ENCODE data around the gene MLANA. TPM values are rescaled to one million over a fixed set of nuclear protein-coding genes. Genes with fewer than 3 reads are reported as not detected.

Gene MLANA
- total and polyA plus RNA-seq, 4 experiments from 2014 or later, result 0.59 TPM; not detected in 3

- no peaks in the 10 kb centered on the region for H3K27me3 Mint-ChIP-seq
- H3K36me3 ChIP-seq (ENCODE audit: insufficient read depth, low read length), result no peaks in the 10 kb centered on the region
- no peaks in the 10 kb centered on the region for H3K9me3 ChIP-seq (ENCODE audit: control insufficient read depth in 1 of 2, low read length in 2 of 2)
- peak overlapping the region in 2 of 7 donors; percentile 5 to 96 for H3K27ac Mint-ChIP-seq
- H3K4me1 ChIP-seq (ENCODE audit: insufficient read depth, low read length), result peaks cover 59% of the 10 kb centered on the region
- peak overlapping the region in 1 of 8 donors; percentile 26 for H3K4me3 Mint-ChIP-seq
- DNase-seq, result no peak
- H3K27me3 ChIP-seq (ENCODE audit: insufficient read depth, low read length), result no peaks in the 10 kb centered on the region
- H3K4me1 Mint-ChIP-seq, result peaks cover 51 to 83% (median 67%) of the 10 kb centered on the region in 4 donors
- H3K4me3 ChIP-seq (ENCODE audit: low read length in 2 of 2), result no peak overlapping the region
- CTCF ChIA-PET (ENCODE audit: partially characterized antibody), result interaction anchor here (2.0 kb wide), 1 partner anchor 13 kb away, joined by 9 read pairs; the partner anchor contains the start of gene ERMP1
- H3K9me3 Mint-ChIP-seq, result no peaks in the 10 kb centered on the region
- POLR2A ChIA-PET (ENCODE audit: partially characterized antibody), result no interaction called here
- no peaks in the 10 kb centered on the region for H3K36me3 Mint-ChIP-seq
- no peak overlapping the region for H3K27ac ChIP-seq (ENCODE audit: low read depth, low read length)
- intact Hi-C loops (cut with micrococcal nuclease), result no loop called here
These were observed 44.2 kb upstream of the MLANA start for GRCh38 chr9:5846501-5846921.

GRCh38 chr9:5848372-5848882, 42.3 kb upstream of the MLANA start:
- CTCF ChIA-PET (ENCODE audit: partially characterized antibody), result interaction anchor here (1.8 kb wide), 1 partner anchor 16 kb away, joined by 6 read pairs; the partner anchor contains the start of gene ERMP1

GRCh38 chr9:5850724-5851122, 40.0 kb upstream of the MLANA start:
- H3K27me3 ChIP-seq (ENCODE audit: insufficient read depth, low read length), result no peaks in the 10 kb centered on the region
- H3K27ac ChIP-seq (ENCODE audit: low read depth, low read length), result no peak overlapping the region
- Mint-ChIP-seq H3K4me1 (peaks cover 27 to 67% (median 45%) of the 10 kb centered on the region in 4 donors), H3K9me3 (peaks cover 0 to 7% (median 3%) of the 10 kb centered on the region in 8 donors), H3K27me3 (no peaks in the 10 kb centered on the region), H3K4me3 (no peak overlapping the region), H3K36me3 (peaks cover 0 to 6% of the 10 kb centered on the region in 2 donors), H3K27ac (peak overlapping the region in 6 of 7 donors; percentile 1 to 88 (median 32))
- POLR2A ChIA-PET (ENCODE audit: partially characterized antibody), result interaction anchor here (0.6 to 2.6 kb wide), 4 partner anchors 9 to 157 kb away, joined by 3 to 14 read pairs (median 8); partner anchors contain the start of gene ERMP1
- intact Hi-C loops (cut with micrococcal nuclease), result loop anchor here (1.0 kb wide), 1 partner anchor 9 kb away; no protein-coding TSS in a partner anchor
- CTCF ChIA-PET (ENCODE audit: partially characterized antibody), result interaction anchor here (1.1 to 3.6 kb wide), 3 partner anchors 17 to 52 kb away, joined by 3 to 21 read pairs (median 9); partner anchors contain the start of gene ERMP1
- no peak for DNase-seq
- H3K9me3 ChIP-seq (ENCODE audit: control insufficient read depth in 1 of 2, low read length in 2 of 2), result no peaks in the 10 kb centered on the region
- H3K4me3 ChIP-seq (ENCODE audit: low read length in 2 of 2), result no peak overlapping the region
- peaks cover 34% of the 10 kb centered on the region for H3K4me1 ChIP-seq (ENCODE audit: insufficient read depth, low read length)
- no peaks in the 10 kb centered on the region for H3K36me3 ChIP-seq (ENCODE audit: insufficient read depth, low read length)

More at GRCh38 chr9:5848372-5848882, 42.3 kb upstream of the MLANA start:
- intact Hi-C loops (cut with micrococcal nuclease), result no loop called here
- H3K27me3 ChIP-seq (ENCODE audit: insufficient read depth, low read length), result no peaks in the 10 kb centered on the region
- POLR2A ChIA-PET (ENCODE audit: partially characterized antibody), result interaction anchor here (1.8 kb wide), 1 partner anchor 16 kb away, joined by 5 read pairs; the partner anchor contains the start of gene ERMP1
- H3K9me3 ChIP-seq (ENCODE audit: control insufficient read depth in 1 of 2, low read length in 2 of 2), result no peaks in the 10 kb centered on the region
- no peaks in the 10 kb centered on the region for H3K36me3 Mint-ChIP-seq
- H3K27ac ChIP-seq (ENCODE audit: low read depth, low read length), result no peak overlapping the region
- peaks cover 57% of the 10 kb centered on the region for H3K4me1 ChIP-seq (ENCODE audit: insufficient read depth, low read length)
- no peak overlapping the region for H3K4me3 Mint-ChIP-seq
- peak overlapping the region in 4 of 7 donors; percentile 20 to 49 (median 32) for H3K27ac Mint-ChIP-seq
- peaks cover 0 to under 1% (median 0%) of the 10 kb centered on the region in 8 donors for H3K9me3 Mint-ChIP-seq
- DNase-seq, result no peak
- H3K4me1 Mint-ChIP-seq, result peaks cover 45 to 82% (median 65%) of the 10 kb centered on the region in 4 donors
- H3K27me3 Mint-ChIP-seq, result no peaks in the 10 kb centered on the region
- no peak overlapping the region for H3K4me3 ChIP-seq (ENCODE audit: low read length in 2 of 2)
- H3K36me3 ChIP-seq (ENCODE audit: insufficient read depth, low read length), result no peaks in the 10 kb centered on the region

GRCh38 chr9:5851445-5851844, 39.2 kb upstream of the MLANA start:
- H3K27ac Mint-ChIP-seq, result peak overlapping the region; percentile 8 to 88 (median 51)
- Histone ChIP-seq H3K4me3 (ENCODE audit: low read length in 2 of 2) (no peak overlapping the region), H3K27me3 (ENCODE audit: insufficient read depth, low read length) (no peaks in the 10 kb centered on the region), H3K4me1 (ENCODE audit: insufficient read depth, low read length) (peaks cover 28% of the 10 kb centered on the region), H3K9me3 (ENCODE audit: control insufficient read depth in 1 of 2, low read length in 2 of 2) (no peaks in the 10 kb centered on the region), H3K27ac (ENCODE audit: low read depth, low read length) (no peak overlapping the region), H3K36me3 (ENCODE audit: insufficient read depth, low read length) (no peaks in the 10 kb centered on the region)
- H3K4me1 Mint-ChIP-seq, result peaks cover 24 to 60% (median 39%) of the 10 kb centered on the region in 4 donors
- no peaks in the 10 kb centered on the region for H3K27me3 Mint-ChIP-seq
- CTCF ChIA-PET (ENCODE audit: partially characterized antibody), result interaction anchor here (1.1 to 3.6 kb wide), 5 partner anchors 14 to 203 kb away, joined by 3 to 21 read pairs (median 4); partner anchors contain the start of gene ERMP1
- intact Hi-C loops (cut with micrococcal nuclease), result loop anchor here (1.0 kb wide), 1 partner anchor 10 kb away; no protein-coding TSS in a partner anchor
- H3K4me3 Mint-ChIP-seq, result peak overlapping the region in 5 of 8 donors; percentile 5 to 39 (median 16)
- peaks cover 0 to 7% (median 3%) of the 10 kb centered on the region in 8 donors for H3K9me3 Mint-ChIP-seq
- no peak for DNase-seq
- POLR2A ChIA-PET (ENCODE audit: partially characterized antibody), result interaction anchor here (1.0 to 2.6 kb wide), 4 partner anchors 10 to 156 kb away, joined by 3 to 14 read pairs (median 8); partner anchors contain the start of gene ERMP1
- H3K36me3 Mint-ChIP-seq, result peaks cover 4 to 11% of the 10 kb centered on the region in 2 donors

- DNase-seq, result no peak
- H3K36me3 Mint-ChIP-seq, result peaks cover 7 to 14% of the 10 kb centered on the region in 2 donors
- Histone ChIP-seq H3K9me3 (ENCODE audit: control insufficient read depth in 1 of 2, low read length in 2 of 2) (no peaks in the 10 kb centered on the region), H3K27me3 (ENCODE audit: insufficient read depth, low read length) (no peaks in the 10 kb centered on the region), H3K4me1 (ENCODE audit: insufficient read depth, low read length) (peaks cover 28% of the 10 kb centered on the region), H3K4me3 (ENCODE audit: low read length in 2 of 2) (no peak overlapping the region), H3K27ac (ENCODE audit: low read depth, low read length) (no peak overlapping the region), H3K36me3 (ENCODE audit: insufficient read depth, low read length) (no peaks in the 10 kb centered on the region)
- H3K27me3 Mint-ChIP-seq, result no peaks in the 10 kb centered on the region
- H3K9me3 Mint-ChIP-seq, result peaks cover 0 to 7% (median 3%) of the 10 kb centered on the region in 8 donors
- CTCF ChIA-PET (ENCODE audit: partially characterized antibody), result interaction anchor here (1.0 to 3.6 kb wide), 4 partner anchors 13 to 201 kb away, joined by 3 to 21 read pairs (median 6); partner anchors contain the start of gene ERMP1
- peaks cover 24 to 53% (median 35%) of the 10 kb centered on the region in 4 donors for H3K4me1 Mint-ChIP-seq
- intact Hi-C loops (cut with micrococcal nuclease), result no loop called here
- peak overlapping the region in 1 of 8 donors; percentile 16 for H3K4me3 Mint-ChIP-seq
- POLR2A ChIA-PET (ENCODE audit: partially characterized antibody), result interaction anchor here (1.0 kb wide), 1 partner anchor 225 kb away, joined by 3 read pairs; no protein-coding TSS in a partner anchor
- H3K27ac Mint-ChIP-seq, result peak overlapping the region in 5 of 7 donors; percentile 38 to 77 (median 41)
These were observed 37.7 kb upstream of the MLANA start for GRCh38 chr9:5852987-5853386.

- CTCF ChIA-PET (ENCODE audit: partially characterized antibody), result interaction anchor here (1.0 to 1.2 kb wide), 3 partner anchors 9 to 33 kb away, joined by 3 to 6 read pairs (median 3); no protein-coding TSS in a partner anchor
- H3K27ac Mint-ChIP-seq, result peak overlapping the region in 6 of 7 donors; percentile 19 to 77 (median 39)
- H3K27me3 Mint-ChIP-seq, result no peaks in the 10 kb centered on the region
- Histone ChIP-seq H3K4me1 (ENCODE audit: insufficient read depth, low read length) (peaks cover 28% of the 10 kb centered on the region), H3K27me3 (ENCODE audit: insufficient read depth, low read length) (no peaks in the 10 kb centered on the region), H3K27ac (ENCODE audit: low read depth, low read length) (no peak overlapping the region), H3K4me3 (ENCODE audit: low read length in 2 of 2) (no peak overlapping the region), H3K36me3 (ENCODE audit: insufficient read depth, low read length) (no peaks in the 10 kb centered on the region), H3K9me3 (ENCODE audit: control insufficient read depth in 1 of 2, low read length in 2 of 2) (no peaks in the 10 kb centered on the region)
- DNase-seq, result no peak
- no peak overlapping the region for H3K4me3 Mint-ChIP-seq
- intact Hi-C loops (cut with micrococcal nuclease), result no loop called here
- peaks cover 22 to 47% (median 33%) of the 10 kb centered on the region in 4 donors for H3K4me1 Mint-ChIP-seq
- POLR2A ChIA-PET (ENCODE audit: partially characterized antibody), result interaction anchor here (1.0 to 1.7 kb wide), 2 partner anchors 12 to 225 kb away, joined by 3 to 6 read pairs; no protein-coding TSS in a partner anchor
- peaks cover 7 to 15% of the 10 kb centered on the region in 2 donors for H3K36me3 Mint-ChIP-seq
- peaks cover 0 to 7% (median 3%) of the 10 kb centered on the region in 8 donors for H3K9me3 Mint-ChIP-seq
These were observed 37.1 kb upstream of the MLANA start for GRCh38 chr9:5853617-5854016.
